ENCODE results near the gene MINDY1.
A peak's percentile ranks its signal among the peaks of the same experiment; 100 is the strongest.

MINDY1 gene

DNA sequence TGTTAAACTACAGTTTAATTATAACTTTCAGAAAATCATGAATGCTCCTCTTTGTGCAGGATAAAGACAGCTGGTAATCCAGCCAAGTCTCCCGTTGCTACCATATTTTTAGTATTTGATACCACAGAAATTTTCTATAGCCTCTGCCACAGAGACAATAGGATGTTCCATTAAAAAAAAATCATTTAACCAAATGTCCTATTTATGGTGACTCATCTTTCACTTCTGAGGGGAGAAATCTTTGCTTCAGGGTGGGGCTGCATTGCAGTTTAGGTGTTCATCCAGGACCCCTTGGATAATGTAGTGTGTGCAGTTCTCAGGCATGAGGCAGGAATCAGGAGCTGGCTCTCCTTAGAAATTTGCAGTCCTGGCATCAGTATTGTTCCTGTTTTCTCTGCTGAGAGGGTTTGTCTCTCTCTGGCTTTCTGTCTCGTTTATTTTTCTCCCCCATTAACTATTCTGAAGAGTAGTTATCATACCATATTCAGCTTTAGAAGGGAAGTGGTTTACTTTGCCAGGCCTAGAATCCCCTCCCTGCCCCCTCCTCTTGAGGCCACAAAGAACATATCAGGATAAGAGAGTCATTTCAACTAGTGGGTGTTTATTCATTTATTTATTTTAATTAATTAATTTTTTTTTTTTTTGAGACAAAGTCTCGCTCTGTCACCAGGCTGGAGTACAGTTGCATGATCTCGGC lies 4.6 kb upstream of the MINDY1 start:
- no peak for DNase-seq

DNA sequence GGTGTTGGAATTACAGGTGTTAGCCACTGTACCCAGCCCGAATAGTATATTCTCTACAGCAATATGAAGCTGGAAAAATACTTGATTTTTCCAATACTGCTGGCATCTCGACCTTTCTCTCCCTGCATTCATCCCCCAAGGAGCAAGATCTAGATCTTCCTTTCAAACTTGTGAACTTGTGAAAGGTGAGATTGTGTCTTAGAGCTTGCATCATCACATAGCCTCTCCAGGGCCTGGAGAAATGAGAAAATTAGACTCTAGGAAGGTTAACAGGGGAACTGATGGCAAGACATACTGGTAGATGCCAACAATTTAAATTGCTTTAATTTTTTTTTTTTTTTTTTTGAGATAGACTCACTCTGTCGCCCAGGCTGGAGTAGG lies 3.6 kb upstream of the MINDY1 start:
- no peak for DNase-seq

DNA sequence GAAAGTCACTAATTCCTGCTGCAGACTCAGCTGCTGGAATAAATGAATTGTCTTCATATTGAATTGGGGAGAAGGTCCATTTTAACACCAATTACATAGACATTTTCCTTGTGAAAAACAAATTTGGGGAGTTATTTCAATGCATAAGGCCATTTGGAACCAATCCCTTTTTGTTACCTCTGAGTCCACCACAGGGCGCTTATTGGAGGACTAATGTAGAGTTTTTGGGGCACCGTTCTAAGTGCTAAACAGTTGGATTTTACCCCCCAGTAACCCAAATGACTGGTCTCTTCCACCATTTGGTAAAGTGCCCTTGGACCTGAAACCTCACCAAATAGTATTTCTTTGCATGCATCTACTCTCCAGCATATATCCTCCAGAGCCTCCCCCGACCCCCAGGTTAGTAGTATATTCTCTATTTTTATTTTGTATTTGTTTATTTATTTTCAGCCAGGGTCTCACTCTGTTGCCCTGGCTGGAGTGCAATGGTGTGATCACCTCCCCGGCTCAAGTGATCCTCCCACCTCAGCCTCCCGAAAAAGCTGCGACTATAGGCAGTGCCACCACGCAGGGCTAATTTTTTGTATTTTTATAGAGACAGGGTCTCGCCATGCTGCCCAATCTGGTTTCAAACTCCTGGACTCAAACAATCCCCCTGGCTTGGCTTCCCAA lies 3.1 kb upstream of the MINDY1 start:
- DNase-seq = no peak

DNA sequence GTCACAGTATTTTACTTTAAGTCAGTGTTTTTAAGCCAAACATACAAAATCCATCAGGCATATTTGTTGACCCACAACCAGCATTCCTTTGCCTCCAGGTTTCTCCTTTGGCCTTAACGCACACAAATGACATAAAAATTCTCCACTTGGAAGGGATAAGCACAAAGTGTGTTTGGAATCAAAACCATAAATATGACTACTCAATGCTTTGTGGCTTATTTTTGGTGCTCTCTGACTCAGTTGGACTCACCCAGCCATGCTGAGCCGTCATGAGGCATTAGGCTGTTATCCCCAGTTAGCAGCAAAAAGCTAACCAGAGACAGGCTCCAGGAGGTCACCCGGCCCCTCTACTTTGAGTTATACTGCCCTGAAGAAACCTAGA lies 2.5 kb upstream of the MINDY1 start:
- no peak for DNase-seq

DNA sequence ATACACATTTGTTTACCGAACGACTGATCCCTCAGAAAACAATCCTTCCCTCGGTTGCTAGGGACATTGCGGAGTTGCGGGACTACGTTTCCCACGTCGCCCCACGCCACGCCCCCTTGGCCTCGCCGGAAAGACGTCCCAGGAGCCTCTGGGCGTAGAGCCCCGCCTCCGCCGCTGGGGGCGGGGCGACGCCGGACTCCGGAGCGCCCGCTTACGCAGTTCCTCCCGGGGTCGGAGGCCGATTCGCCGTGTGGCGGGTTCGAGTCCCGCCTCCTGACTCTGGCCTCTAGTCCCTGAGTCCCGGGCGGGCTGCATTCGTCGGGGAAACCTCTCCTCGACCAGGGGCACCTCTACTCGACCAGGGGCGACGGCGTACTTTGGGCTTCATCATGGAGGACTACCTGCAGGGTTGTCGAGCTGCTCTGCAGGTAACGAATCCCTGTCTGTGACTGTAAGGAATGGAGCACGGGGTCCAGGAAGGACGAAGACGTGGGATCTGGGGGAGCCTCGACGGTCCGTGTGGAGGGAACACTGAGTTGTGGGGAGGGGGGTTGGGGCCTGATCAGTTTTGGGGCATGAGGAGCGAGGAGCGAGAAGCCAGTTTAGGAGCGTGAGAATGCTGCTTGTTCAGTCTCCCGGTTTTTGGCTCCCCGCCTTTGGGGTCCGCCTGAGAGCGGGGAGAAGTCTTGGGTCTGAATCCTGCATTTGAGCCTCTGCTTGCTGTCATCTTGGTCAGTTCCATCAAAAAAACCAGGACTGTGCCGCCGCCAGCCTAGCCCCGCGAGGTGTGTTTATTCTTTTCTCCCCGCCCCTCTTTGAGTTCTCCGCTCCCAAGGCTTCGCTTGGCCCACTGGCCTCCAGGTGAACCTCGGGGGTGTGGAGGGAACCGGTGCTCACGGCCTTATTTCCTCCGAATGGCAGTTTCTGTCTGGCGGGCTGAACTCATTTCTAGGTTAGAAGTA lies 1.8 kb upstream of the MINDY1 start, which contains the start of gene PRUNE1:
PRUNE1 (plus strand) TSS at position 206 of the 962 bp plus-strand sequence; CDS start at position 390, 184 bp downstream.
- DNase-seq = peak; percentile 99

DNA sequence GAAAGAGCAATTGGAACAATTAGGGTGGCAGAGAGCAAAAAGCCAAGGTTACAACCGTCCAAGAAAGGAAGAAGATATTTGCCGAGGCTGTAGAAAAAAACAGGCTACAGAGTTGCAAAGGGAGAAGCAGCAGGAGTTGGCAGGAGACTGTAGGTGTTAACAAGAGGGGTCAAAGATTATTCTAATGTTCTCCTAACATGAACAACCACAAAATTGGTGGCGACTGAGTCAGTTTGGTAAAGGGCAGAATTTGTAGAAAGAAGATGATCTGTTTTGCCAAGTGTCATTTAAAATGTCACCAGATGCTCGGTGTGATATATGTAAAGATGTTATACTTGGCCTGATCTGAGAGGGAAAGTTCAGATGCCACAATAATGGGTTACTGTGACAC lies 1.1 kb upstream of the MINDY1 start:
- DNase-seq = no peak

DNA sequence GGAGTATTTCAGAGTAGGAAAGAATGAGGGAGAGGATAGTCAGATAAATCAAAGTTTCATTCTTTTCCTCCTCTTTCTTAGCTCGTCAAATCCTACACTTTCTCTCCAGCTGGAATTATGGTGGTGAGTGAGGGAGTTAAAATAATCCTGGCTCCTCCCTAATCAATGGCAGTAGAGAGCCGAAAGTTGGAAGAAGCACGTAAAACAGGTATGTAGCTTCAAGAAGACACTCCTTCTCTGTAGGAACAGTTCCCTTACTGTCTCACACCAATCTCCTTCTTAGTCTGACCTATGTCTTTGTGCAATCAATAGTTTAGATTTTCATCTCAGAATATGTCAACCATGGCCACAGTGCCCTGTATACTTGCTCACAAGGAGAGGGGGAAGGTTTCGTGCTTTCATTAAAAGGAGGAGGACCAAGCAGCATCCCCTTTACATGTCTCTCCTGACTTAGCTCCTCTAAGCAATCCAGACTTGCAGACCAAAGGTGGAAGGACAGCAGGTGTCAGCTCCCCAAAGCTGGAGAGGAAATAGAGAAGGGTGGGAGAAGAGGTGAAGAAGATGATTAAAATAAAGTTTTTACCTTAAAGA lies 878 bp downstream of the MINDY1 start:
- DNase-seq = peak; percentile 12

DNA sequence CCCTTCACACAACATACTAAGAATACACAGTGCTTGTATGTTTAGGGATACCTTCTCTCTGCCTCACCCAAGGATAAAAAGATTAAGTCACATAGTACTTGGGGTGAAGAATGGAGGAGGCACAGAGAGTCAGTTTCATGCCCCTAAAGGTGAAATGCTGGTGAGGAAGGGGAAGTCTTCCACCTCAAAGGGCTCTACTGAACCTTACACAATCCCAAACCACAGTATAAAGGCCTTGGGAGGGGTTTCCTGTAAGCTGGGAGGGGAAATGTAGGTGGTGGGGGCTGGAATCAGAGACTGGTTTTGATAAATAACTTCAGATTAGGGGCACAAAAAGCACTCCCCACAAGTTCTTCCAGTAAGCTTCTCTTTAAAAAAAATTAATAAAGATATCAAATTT lies 3.5 kb downstream of the MINDY1 start:
- DNase-seq = peak; percentile 52

DNA sequence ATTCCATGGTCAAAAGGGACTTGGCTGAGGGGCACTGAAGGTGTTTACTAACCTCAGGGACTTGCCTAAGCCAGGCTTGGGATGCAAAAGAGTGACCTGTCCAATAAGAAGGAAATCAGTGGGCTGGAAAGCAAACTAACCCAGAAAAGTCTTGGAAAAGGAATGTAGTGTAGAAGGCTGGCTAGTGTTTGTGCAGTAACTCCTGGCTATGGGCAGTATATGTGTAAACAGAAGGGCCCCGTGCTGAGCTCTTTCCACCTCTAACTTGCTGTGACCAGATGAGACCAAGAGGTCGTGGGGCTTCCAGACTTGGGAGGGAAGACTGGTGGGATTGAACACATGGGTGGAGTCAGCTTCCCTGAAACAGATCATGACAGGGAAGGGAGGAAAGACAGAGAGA lies 4.1 kb downstream of the MINDY1 start:
- no peak for DNase-seq

DNA sequence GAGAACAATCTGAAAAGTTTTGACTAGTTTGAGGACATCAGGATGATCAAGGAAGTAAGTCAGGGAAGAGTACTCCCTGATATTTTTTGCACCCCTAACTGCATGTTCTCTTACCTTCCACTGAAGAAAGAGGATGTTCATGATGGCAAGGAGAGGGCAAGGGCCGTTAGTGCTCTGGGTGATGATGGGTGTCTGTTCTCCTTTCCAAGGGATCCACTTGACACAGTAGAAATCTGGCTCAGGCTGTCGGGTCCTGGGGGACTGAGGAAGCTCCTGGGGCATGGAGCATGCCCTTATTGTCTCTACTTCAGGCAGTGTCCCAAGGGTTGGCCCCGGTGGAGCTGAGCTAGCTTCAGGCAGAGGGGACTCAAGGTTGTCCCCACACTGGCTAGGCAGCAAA lies 4.7 kb downstream of the MINDY1 start:
- no peak for DNase-seq

DNA sequence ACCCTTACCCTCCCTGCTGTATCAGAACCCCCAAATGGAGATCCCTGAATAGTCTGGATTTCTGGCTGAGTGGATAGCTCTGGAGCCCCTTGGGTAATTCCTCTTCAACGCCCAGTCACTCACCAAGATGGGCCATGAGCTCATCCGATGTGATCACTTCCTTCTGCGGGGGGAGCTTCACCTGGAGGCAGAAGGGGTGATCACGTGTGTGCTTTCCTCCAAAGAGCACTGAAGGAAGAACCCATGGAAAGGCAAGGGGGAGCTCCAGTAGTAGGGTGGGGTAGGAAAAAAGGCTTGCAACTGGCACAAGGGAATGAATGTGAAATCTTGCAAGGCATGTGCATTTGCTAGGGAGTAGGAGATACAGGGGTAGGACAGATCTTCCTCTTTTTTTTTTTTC lies 5.1 kb downstream of the MINDY1 start:
- no peak for DNase-seq

DNA sequence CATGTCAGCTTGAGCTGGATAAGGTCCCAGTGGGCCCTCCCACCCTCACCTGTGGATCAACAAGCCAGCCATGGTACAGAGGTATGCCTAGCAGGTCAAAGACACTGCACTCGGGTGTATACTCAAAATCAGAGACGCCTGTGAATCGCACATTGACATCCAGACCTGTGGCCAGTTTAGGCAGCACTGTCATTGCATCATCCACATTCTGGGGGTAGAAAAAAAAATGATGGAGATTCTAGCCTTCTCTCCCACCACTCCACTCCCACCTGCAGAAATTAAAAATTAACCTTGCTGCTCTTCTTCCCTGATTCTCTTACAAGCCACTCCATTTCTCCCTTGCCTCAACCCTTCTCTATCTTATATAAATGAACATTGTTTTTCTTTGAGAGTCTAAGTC lies 6.3 kb downstream of the MINDY1 start:
- DNase-seq = no peak

DNA sequence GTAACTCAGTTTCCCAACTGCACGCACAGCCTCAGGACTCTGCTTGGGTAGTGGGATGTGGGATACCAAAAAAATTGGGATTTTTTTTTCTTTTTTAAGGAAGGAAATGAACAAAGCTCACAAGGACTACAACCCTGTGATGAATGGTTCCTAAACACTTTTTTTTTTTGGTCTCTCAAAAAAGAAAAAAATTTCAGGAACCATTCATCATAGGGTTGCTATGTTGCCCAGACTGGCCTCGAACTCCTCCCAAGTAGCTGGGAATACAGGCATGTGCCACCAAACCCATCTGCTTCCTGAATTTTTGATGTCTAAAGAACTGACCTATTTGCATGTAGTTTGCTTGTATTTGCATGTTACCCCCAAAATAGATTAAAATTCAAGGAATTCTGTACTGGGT lies 6.8 kb downstream of the MINDY1 start:
- DNase-seq = no peak

DNA sequence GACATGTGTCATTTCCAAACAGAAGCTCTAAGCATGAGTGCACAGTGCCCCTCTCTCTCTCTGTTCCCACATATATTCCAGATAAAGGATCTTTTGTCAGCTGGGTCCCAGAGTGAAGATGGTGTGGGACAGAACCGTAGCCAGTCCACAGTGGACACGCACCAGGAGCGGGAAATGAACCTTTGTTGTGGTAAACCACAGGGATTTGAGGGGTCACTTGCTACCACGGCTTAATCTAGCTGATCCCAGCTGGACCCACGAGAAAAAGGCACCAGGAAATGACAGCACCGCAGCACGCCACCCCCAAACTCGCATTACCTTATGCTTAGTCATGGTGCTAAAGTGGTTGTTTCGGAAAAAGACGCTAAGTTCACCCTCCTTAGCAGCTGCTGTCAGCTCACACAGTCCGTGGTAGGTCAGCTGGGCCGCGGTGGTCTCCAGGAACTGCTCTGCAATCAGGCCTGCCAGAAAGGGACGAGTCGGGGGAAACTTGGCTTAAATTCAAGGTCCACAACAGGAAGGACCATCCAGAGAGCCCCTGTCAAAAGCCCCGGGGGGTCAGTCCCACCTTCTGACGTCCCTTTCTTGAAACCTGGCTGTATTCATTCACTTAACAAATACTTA lies 7.5 kb downstream of the MINDY1 start:
- no peak for DNase-seq

DNA sequence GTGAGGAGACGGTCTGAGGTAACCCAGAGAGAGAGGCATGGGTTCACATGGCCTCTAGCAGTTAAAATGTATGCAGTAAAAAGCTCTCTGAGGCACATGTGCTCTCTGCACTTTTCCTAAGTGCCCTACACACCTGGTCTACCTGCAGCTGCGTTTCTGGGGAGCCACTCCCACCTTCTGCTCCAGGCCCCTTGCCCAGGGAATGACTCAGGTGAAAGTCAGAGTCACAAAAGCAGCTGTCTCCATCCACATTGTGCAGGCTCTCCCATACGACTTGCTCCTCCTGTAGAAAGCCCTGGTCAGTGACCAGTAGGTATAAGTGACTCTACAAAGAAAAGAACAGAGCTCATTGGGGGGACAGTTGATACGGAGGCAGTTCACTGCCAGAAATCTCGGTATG lies 8.8 kb downstream of the MINDY1 start:
- no peak for DNase-seq

DNA sequence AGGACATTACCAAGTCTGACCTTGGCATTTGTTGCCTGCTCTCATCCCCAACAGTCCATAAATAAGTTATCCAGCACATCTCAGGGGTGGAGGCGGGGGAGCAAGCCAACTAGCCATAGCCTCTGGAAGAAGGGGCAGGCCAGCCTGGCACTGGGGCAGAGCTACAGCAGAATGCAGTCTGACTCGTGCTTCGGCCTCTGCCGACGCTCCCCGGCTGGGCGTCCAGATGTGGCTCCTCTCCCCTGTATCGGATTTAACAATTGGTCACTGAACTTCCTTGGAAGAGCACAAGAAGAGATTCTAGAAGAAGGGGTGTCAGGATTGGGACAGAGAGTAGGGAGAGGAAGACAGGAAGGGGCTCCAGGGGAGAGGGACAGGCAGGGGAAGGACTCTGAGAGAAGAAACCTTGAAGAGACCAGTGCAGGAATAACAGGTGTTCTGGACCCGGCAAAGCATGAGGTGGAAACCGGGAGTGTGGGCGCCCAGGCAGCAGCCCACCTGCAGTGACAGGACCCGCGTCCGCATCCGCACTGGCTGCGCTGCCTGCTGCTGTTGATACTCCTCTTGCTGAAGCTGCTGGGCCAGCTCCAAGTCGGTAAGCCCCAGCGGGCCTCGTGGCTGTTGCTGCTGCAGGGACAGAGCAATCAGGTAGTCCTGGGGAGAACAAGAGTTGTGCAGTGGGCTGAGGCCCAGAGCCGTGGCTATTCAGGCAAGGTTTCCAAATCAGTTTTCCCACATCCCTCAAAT lies 9.4 kb downstream of the MINDY1 start:
- DNase-seq = no peak

DNA sequence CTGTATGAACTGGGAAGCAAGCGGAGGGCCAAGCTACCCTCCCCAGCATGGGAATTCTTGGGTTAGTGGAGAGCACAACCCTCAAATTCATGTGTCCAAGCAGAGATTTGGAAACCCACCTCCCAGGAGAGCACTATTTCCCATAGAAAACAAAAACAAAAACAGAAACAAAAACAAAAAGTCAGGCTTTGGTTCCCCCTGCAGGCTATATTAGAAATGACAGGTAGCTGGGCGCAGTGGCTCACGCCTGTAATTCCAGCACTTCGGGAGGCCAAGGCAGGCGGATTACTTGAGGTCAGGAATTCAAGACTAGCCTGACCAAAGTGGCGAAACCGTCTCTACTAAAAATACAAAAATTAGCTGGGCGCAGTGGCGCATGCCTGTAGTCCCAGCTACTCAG lies 10.8 kb downstream of the MINDY1 start:
- peak; percentile 62 for DNase-seq

DNA sequence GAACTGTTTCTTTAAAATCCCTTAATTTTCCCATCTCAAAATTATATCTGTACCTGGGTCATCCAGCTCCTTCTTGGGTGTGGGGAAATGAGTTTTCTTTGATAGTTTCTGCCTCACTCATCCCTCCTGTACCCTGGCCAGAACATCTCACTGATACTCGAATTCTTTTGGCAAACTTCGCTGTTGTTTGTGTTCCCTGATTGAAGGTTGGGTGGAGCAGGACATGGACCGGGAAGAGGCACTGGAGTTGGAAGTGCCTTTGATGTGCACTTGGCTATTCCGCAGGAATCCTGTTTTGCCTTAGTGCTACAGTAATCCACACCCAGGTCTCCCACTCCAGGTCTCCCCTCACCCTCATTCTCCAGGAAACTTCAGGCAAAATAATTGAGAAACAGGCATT lies 11.2 kb downstream of the MINDY1 start:
- DNase-seq = no peak

DNA sequence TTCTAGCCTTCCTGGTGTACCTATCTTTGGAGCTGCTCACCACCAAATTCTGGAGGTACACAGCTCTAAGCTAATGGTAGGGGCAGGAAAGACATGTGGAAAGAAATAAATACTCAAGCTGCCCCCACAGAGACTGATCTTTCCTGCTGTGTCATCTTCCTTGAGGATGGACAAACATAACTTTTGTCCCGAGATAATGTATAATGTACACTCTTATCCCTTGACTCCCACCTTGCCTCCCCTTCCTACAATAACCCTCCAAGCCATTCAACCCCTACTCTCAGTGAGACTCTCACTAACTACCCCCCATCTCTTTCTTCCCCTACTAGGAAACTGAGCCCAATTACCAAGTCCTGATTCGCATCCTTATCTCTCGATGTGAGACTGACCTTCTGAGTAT lies 12.5 kb downstream of the MINDY1 start:
- DNase-seq = no peak

DNA sequence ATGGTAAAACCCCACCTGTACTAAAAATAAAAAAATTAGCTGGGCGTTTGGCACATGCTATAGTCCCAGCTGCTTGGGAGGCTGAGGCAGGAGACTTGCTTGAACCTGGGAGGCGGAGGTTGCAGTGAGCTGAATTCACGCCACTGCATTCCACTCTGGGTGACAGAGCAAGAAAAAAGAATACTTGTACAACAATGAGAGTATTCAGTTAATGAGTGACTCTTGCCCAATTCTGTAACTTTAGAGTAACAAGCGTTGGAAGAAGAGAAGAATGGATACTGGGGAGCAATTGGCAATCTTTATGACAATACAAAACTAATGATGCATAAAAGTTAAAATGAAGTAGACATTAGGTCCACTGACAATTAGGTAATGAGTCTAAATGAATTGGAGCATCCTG lies 14.1 kb downstream of the MINDY1 start:
- no peak for DNase-seq

DNA sequence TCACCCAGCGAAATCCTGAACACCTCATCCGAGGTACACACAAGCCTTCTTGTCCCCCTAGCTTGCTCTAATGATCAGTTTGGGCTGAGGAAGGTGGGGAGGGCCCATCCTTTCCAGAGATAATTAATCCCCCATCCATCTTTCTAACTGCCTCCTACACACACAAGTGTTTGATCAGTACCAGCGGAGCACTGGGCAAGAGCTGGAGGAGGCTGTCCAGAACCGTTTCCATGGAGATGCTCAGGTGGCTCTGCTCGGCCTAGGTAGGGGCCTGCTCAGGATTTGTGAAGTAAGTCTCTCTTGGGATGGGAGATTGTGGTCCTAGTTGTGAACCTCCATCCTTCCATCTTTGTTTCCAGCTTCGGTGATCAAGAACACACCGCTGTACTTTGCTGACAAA lies 18.8 kb downstream of the MINDY1 start:
- no peak for DNase-seq

DNA sequence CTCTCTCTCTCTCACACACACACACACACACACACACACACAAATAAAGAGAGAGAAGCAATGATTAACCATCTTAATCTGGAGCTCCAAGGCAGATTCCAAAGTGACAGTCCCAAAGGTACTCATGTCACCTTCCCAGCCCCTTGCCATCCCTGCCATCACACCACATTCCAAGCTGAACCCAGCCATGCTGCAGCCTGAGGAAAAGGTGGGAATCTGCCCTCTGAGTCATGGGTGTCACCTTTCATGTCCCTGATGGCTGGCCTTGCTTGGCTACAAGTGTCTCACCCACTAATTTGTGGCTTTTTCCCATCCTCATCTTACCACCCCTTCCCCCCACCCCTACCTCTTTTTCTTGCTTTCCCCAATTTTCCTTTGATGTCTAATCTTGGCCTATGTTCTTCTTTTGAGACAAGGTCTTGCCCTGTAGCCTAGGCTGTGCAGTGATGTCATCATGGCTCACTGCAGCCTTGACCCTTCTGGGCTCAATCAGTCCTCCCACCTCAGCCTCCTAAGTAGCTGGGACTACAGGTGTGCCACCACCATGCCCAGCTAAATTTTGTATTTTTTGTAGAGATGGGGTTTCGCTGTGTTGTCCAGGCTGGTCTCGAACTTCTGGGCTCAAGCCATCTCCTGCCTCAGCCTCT lies 21.4 kb downstream of the MINDY1 start:
- no peak for DNase-seq
